K562 (cell line): ENCODE measurements around the gene TUT1. TPM values are rescaled to one million over a fixed set of nuclear protein-coding genes. Genes with fewer than 3 reads are reported as not detected.

Experiments used
- ARID1B ChIP-seq: fragments of 450-650 bp; IDR thresholded peaks from 2 replicates; pipeline ENCODE4 v1.6.1; 2016; ENCODE audit warnings: antibody characterized with exemption, mild to moderate bottlenecking, inconsistent platforms
- ATF7 ChIP-seq: fragments of 450-650 bp; IDR thresholded peaks from 2 replicates; pipeline ENCODE4 v1.7.1; 2014; ENCODE audit warnings: mild to moderate bottlenecking, moderate library complexity
- CEBPB ChIP-seq: fragments of 450-650 bp; IDR thresholded peaks from 2 replicates; pipeline ENCODE4 v1.6.1; 2016; ENCODE audit warnings: missing genetic modification characterization, missing compliant biosample characterization
- CREM ChIP-seq: IDR thresholded peaks from 2 replicates; pipeline ENCODE4 v1.6.1; 2014; ENCODE audit warnings: antibody characterized with exemption, low read depth
- ERF ChIP-seq: fragments of 450-650 bp; formaldehyde crosslinking; IDR thresholded peaks from 2 replicates; pipeline ENCODE4 v1.4.0; 2020; ENCODE audit warnings: mild to moderate bottlenecking, mixed read lengths
- ESRRB ChIP-seq: fragments of 250-450 bp; sonication (Bioruptor Pico); IDR thresholded peaks from 2 replicates; pipeline ENCODE4 v1.5.0; 2020; ENCODE audit warnings: mild to moderate bottlenecking, moderate library complexity, borderline replicate concordance
- MCM5 ChIP-seq: fragments of 450-650 bp; IDR thresholded peaks from 2 replicates; pipeline ENCODE4 v1.6.1; 2016; ENCODE audit warnings: low read depth
- PHF20 ChIP-seq: fragments of 450-650 bp; IDR thresholded peaks from 2 replicates; pipeline ENCODE4 v1.6.1; 2018; ENCODE audit not compliant: partially characterized antibody
- RFX5 ChIP-seq: IDR thresholded peaks from 2 replicates; pipeline ENCODE4 v1.6.1; 2011; ENCODE audit warnings: low read depth, mild to moderate bottlenecking, improper control_type of control experiment, low read length
- SMAD1 ChIP-seq: fragments of 150-350 bp; IDR thresholded peaks from 2 replicates; pipeline ENCODE4 v1.6.1; 2014; ENCODE audit warnings: low read length, low read depth; ENCODE audit not compliant: partially characterized antibody
- SMAD2 ChIP-seq: fragments of 150-350 bp; IDR thresholded peaks from 2 replicates; pipeline ENCODE4 v1.6.1; 2014; ENCODE audit warnings: low read depth, mild to moderate bottlenecking, low read length
- SOX6 ChIP-seq: fragments of 450-650 bp; IDR thresholded peaks from 2 replicates; pipeline ENCODE4 v1.6.1; 2014; ENCODE audit warnings: mild to moderate bottlenecking
- STAT5B ChIP-seq: fragments of 250-450 bp; sonication (Bioruptor Pico); IDR thresholded peaks from 2 replicates; pipeline ENCODE4 v1.8.0; 2021; ENCODE audit warnings: mild to moderate bottlenecking, inconsistent platforms
- TCF3 ChIP-seq: sonication (generic); formaldehyde crosslinking; IDR thresholded peaks from 2 replicates; pipeline ENCODE4 v1.4.0; 2020; ENCODE audit warnings: mild to moderate bottlenecking, missing genetic modification reagents
- polyA plus RNA-seq, 8 experiments: library from polyadenylated mRNA; depleted of rRNA in 4 of 8; stranded (reverse) in 5 of 8; unstranded in 3 of 8; fragments of >200 nt; fragmentation: Nextera tagmentation in 2 of 8; fragmentation: Illumina TruSeq in 1 of 8; extraction: Ambion mirVana in 2 of 8; extraction: Trizol in 1 of 8; gene quantifications; 2 replicates each; pipeline versions ENCODE4 v1.2.1 to v1.2.3, GENCODE V29; 2011 to 2014; ENCODE audit warnings: inconsistent platforms in 1 of 8, missing spikeins in 1 of 8
- total RNA-seq, 7 experiments: library from RNA; depleted of rRNA in 6 of 7; stranded (reverse); fragments of >200 nt in 6 of 7; fragmentation: Illumina TruSeq in 2 of 7; extraction: Trizol in 2 of 7; gene quantifications; 2 replicates each; pipeline versions ENCODE4 v1.2.1 to v1.2.3, GENCODE V29; 2011 to 2021; ENCODE audit warnings: low replicate concordance in 1 of 7
- TF ChIP-seq, protein P1 (sequence below): fragments of 250-450 bp; sonication (Bioruptor Pico); IDR thresholded peaks from 2 replicates; pipeline ENCODE4 v1.8.0; 2021; ENCODE audit warnings: borderline replicate concordance, mild to moderate bottlenecking, moderate library complexity; ENCODE audit not compliant: poor library complexity, severe bottlenecking
- TF ChIP-seq, protein P2 (sequence below): fragments of 200-400 bp; formaldehyde crosslinking; IDR thresholded peaks from 2 replicates; pipeline ENCODE4 v1.6.1; 2017; ENCODE audit warnings: mild to moderate bottlenecking, low read depth, low read length, moderate library complexity
- TF ChIP-seq, protein P3 (sequence below), 3 experiments: IDR thresholded peaks in 2 of 3; conservative IDR thresholded peaks in 1 of 3; 2 replicates each; pipeline ENCODE4 v1.5.1; 2011 to 2012; ENCODE audit warnings: low read length in 3 of 3, mild to moderate bottlenecking in 3 of 3, control low read depth in 2 of 3, improper control_type of control experiment in 1 of 3, inconsistent platforms in 1 of 3, low read depth in 1 of 3, mixed read lengths in 1 of 3, moderate library complexity in 1 of 3; ENCODE audit not compliant: insufficient read depth in 2 of 3
- TF ChIP-seq, protein P4 (sequence below): IDR thresholded peaks from 2 replicates; pipeline ENCODE4 v1.6.1; 2012; ENCODE audit warnings: low read depth, low read length, improper control_type of control experiment, borderline replicate concordance
- TF ChIP-seq, protein P5 (sequence below): sonication (generic); formaldehyde crosslinking; IDR thresholded peaks from 2 replicates; pipeline ENCODE4 v1.8.1; 2023; ENCODE audit warnings: mild to moderate bottlenecking, missing genetic modification reagents

The TUT1 gene
- total and polyA plus RNA-seq, 9 of the 15 experiments (the other 6 are each of a cell fraction or from before 2014, with no cell fraction given) = 0.66 to 44.3 (median 15.7) TPM

DNA sequence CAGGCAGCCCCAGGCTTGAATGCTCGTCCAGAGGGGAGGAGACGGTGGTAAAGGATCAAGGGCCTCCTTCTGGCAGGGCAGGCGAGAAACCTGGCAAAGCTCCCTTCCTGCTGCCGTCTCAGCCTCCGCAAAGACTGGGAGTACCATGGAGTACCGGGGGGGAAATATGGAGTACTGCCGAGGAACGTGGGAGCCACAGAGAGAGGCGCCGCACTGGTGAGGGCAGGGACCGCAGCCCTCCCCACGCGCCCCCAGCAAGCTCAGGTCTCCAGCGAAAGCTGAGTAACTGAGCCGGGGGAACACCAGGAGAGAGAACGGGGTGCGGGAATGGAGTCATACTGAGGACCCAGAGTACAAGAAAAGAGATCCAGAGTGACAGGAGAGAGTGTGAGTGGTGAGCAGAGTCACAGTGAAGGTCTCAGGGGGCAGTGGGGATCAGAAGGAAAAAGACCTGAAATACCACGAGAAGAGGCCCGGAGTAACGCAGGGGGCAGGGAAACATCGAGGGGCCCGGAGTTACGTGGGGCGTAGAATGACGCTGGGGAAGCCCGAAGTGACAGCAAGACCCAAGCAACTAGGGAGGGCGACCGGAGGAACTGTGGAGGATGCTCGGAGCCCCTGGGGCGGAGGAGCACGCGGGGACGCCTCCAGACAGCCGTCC is 20.5 kb upstream of the TUT1 start (continued):
- 0 out of 2 replicates have a peak, but pooled peaks have one; percentile 28 for TF ChIP-seq ARID1B
- TF ChIP-seq ESRRB (CRISPR knock-in tag) = no peak
- TF ChIP-seq, protein P1, sequence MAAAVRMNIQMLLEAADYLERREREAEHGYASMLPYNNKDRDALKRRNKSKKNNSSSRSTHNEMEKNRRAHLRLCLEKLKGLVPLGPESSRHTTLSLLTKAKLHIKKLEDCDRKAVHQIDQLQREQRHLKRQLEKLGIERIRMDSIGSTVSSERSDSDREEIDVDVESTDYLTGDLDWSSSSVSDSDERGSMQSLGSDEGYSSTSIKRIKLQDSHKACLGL (CRISPR knock-in tag) = no peak
- TF ChIP-seq SOX6 = no peak
- TF ChIP-seq CEBPB (tag) = no peak
- no peak for TF ChIP-seq CREM
- TF ChIP-seq, protein P2, sequence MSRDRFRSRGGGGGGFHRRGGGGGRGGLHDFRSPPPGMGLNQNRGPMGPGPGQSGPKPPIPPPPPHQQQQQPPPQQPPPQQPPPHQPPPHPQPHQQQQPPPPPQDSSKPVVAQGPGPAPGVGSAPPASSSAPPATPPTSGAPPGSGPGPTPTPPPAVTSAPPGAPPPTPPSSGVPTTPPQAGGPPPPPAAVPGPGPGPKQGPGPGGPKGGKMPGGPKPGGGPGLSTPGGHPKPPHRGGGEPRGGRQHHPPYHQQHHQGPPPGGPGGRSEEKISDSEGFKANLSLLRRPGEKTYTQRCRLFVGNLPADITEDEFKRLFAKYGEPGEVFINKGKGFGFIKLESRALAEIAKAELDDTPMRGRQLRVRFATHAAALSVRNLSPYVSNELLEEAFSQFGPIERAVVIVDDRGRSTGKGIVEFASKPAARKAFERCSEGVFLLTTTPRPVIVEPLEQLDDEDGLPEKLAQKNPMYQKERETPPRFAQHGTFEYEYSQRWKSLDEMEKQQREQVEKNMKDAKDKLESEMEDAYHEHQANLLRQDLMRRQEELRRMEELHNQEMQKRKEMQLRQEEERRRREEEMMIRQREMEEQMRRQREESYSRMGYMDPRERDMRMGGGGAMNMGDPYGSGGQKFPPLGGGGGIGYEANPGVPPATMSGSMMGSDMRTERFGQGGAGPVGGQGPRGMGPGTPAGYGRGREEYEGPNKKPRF = no peak
- TF ChIP-seq SMAD1 = peak; percentile 33
- no peak for TF ChIP-seq MCM5
- TF ChIP-seq PHF20 = no peak
- TF ChIP-seq, protein P3, sequence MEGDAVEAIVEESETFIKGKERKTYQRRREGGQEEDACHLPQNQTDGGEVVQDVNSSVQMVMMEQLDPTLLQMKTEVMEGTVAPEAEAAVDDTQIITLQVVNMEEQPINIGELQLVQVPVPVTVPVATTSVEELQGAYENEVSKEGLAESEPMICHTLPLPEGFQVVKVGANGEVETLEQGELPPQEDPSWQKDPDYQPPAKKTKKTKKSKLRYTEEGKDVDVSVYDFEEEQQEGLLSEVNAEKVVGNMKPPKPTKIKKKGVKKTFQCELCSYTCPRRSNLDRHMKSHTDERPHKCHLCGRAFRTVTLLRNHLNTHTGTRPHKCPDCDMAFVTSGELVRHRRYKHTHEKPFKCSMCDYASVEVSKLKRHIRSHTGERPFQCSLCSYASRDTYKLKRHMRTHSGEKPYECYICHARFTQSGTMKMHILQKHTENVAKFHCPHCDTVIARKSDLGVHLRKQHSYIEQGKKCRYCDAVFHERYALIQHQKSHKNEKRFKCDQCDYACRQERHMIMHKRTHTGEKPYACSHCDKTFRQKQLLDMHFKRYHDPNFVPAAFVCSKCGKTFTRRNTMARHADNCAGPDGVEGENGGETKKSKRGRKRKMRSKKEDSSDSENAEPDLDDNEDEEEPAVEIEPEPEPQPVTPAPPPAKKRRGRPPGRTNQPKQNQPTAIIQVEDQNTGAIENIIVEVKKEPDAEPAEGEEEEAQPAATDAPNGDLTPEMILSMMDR (IDR thresholded peaks at IDR 0.05 in 2 of 3, conservative IDR thresholded peaks at IDR 0.05 in 1 of 3; ENCODE audit: insufficient read depth in 2 of 3, low read depth in 1 of 3, low read length in 3 of 3) = peak in 1 of 3 experiments; percentile 1; a peak in 1 of 6 replicates
- TF ChIP-seq STAT5B (CRISPR knock-in tag) = no peak
- TF ChIP-seq ATF7 = no peak
- TF ChIP-seq SMAD2 = no peak
- no peak for TF ChIP-seq RFX5
- TF ChIP-seq, protein P4, sequence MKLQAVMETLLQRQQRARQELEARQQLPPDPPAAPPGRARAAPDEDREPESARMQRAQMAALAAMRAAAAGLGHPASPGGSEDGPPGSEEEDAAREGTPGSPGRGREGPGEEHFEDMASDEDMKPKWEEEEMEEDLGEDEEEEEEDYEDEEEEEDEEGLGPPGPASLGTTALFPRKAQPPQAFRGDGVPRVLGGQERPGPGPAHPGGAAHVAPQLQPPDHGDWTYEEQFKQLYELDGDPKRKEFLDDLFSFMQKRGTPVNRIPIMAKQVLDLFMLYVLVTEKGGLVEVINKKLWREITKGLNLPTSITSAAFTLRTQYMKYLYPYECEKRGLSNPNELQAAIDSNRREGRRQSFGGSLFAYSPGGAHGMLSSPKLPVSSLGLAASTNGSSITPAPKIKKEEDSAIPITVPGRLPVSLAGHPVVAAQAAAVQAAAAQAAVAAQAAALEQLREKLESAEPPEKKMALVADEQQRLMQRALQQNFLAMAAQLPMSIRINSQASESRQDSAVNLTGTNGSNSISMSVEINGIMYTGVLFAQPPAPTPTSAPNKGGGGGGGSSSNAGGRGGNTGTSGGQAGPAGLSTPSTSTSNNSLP = no peak
- TF ChIP-seq, protein P5, sequence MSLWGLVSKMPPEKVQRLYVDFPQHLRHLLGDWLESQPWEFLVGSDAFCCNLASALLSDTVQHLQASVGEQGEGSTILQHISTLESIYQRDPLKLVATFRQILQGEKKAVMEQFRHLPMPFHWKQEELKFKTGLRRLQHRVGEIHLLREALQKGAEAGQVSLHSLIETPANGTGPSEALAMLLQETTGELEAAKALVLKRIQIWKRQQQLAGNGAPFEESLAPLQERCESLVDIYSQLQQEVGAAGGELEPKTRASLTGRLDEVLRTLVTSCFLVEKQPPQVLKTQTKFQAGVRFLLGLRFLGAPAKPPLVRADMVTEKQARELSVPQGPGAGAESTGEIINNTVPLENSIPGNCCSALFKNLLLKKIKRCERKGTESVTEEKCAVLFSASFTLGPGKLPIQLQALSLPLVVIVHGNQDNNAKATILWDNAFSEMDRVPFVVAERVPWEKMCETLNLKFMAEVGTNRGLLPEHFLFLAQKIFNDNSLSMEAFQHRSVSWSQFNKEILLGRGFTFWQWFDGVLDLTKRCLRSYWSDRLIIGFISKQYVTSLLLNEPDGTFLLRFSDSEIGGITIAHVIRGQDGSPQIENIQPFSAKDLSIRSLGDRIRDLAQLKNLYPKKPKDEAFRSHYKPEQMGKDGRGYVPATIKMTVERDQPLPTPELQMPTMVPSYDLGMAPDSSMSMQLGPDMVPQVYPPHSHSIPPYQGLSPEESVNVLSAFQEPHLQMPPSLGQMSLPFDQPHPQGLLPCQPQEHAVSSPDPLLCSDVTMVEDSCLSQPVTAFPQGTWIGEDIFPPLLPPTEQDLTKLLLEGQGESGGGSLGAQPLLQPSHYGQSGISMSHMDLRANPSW (CRISPR knock-in tag) = no peak
- no peak for TF ChIP-seq TCF3 (CRISPR knock-in tag)
- no peak for TF ChIP-seq ERF (CRISPR knock-in tag)
